Measurements from ENCODE around the gene METTL22.

GRCh38 chr16:8674413-8675022 is 53.0 kb downstream of the METTL22 start, which contains the start of gene ABAT:
- TF ChIP-seq CTCF (conservative IDR thresholded peaks at IDR 0.05; ENCODE audit: low read length) (no peak), EZH2phosphoT487 (IDR thresholded peaks at IDR 0.05; ENCODE audit: borderline replicate concordance) (no peak)

All from Loucy (cell line).